Measurements from ENCODE around the gene MPPED1.

DNA sequence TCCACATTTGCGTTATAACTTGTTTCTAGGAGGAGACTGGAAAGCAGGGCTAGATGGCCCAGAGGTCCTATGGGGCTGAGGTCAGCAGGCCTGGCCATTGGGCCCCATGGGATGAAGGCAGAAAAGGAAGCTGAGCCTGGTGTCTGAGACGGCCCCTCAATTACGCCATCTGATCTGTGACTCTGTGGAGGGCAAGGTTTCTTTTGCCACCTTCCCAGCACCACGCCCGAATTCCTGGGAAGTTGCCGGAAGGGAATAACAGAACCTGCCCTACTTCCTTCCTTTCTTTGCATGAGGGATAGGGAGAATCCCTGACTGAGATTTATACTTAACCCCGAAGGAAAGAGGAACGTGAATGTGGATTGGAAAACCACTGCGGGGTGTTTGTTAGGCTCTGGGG lies 118.1 kb downstream of the MPPED1 start:
- TF ChIP-seq, protein P1, sequence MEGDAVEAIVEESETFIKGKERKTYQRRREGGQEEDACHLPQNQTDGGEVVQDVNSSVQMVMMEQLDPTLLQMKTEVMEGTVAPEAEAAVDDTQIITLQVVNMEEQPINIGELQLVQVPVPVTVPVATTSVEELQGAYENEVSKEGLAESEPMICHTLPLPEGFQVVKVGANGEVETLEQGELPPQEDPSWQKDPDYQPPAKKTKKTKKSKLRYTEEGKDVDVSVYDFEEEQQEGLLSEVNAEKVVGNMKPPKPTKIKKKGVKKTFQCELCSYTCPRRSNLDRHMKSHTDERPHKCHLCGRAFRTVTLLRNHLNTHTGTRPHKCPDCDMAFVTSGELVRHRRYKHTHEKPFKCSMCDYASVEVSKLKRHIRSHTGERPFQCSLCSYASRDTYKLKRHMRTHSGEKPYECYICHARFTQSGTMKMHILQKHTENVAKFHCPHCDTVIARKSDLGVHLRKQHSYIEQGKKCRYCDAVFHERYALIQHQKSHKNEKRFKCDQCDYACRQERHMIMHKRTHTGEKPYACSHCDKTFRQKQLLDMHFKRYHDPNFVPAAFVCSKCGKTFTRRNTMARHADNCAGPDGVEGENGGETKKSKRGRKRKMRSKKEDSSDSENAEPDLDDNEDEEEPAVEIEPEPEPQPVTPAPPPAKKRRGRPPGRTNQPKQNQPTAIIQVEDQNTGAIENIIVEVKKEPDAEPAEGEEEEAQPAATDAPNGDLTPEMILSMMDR (IDR thresholded peaks at IDR 0.05), result no peak
- TF ChIP-seq ZFX (IDR thresholded peaks at IDR 0.05; ENCODE audit: borderline replicate concordance), result no peak
